Smooth muscle cell (in vitro differentiated cells): ENCODE measurements around the gene RUSF1. TPM values are rescaled to one million over a fixed set of nuclear protein-coding genes. Genes with fewer than 3 reads are reported as not detected.

Experiments
- DNase-seq: peaks from one replicate; lab custom pipeline; 2025; ENCODE audit not compliant: unreplicated experiment; lab: John Stamatoyannopoulos, UW
- H2AFZ ChIP-seq: fragments of 200-600 bp; sonication (generic); 2 replicates; pipeline ENCODE4 v1.6.0; 2016; ENCODE audit warnings: antibody characterized with exemption, low read depth, mild to moderate bottlenecking
- H3F3A ChIP-seq: fragments of 200-600 bp; sonication (generic); 2 replicates; pipeline ENCODE4 v1.6.0; 2017; ENCODE audit warnings: antibody characterized with exemption, low read depth
- H3K27ac ChIP-seq: fragments of 200-600 bp; sonication (generic); 2 replicates; pipeline ENCODE4 v1.5.1; 2016; ENCODE audit warnings: low read depth, mild to moderate bottlenecking
- H3K27me3 ChIP-seq: fragments of 200-600 bp; sonication (generic); 2 replicates; pipeline ENCODE4 v1.6.1; 2016; ENCODE audit warnings: low read depth, mild to moderate bottlenecking
- H3K36me3 ChIP-seq: fragments of 200-600 bp; sonication (generic); 2 replicates; pipeline ENCODE4 v1.5.1; 2016; ENCODE audit warnings: low read depth
- H3K4me1 ChIP-seq: fragments of 200-600 bp; sonication (generic); 2 replicates; pipeline ENCODE4 v1.5.1; 2016; ENCODE audit warnings: low read depth
- H3K4me2 ChIP-seq: fragments of 200-600 bp; sonication (generic); 2 replicates; pipeline ENCODE4 v1.6.0; 2016; ENCODE audit warnings: mild to moderate bottlenecking
- H3K4me3 ChIP-seq: fragments of 200-600 bp; sonication (generic); 2 replicates; pipeline ENCODE4 v1.5.1; 2016; ENCODE audit warnings: mild to moderate bottlenecking
- H3K79me2 ChIP-seq: fragments of 200-600 bp; sonication (generic); 2 replicates; pipeline ENCODE4 v1.6.0; 2016; ENCODE audit warnings: low read depth, mild to moderate bottlenecking
- H3K9ac ChIP-seq: fragments of 200-600 bp; sonication (generic); 2 replicates; pipeline ENCODE4 v1.6.0; 2016; ENCODE audit warnings: low read depth
- H3K9me3 ChIP-seq: fragments of 200-600 bp; sonication (generic); replicated peaks from 2 replicates; pipeline ENCODE4 v1.5.1; 2016; ENCODE audit warnings: low read depth
- H4K20me1 ChIP-seq: fragments of 200-600 bp; sonication (generic); 2 replicates; pipeline ENCODE4 v1.6.0; 2016; ENCODE audit warnings: low read depth
- CTCF ChIP-seq: fragments of 200-600 bp; sonication (generic); IDR thresholded peaks from 2 replicates; pipeline ENCODE4 v1.5.1; 2017; ENCODE audit warnings: borderline replicate concordance, mild to moderate bottlenecking, antibody characterized with exemption; ENCODE audit not compliant: insufficient read depth, poor library complexity, severe bottlenecking
- WGBS: methylation state at CpG from one replicate; pipeline ENCODE4 v1.1.7; 2016; ENCODE audit warnings: low lambda C conversion rate; 5-methylcytosine and 5-hydroxymethylcytosine counted together
- polyA plus RNA-seq: library from polyadenylated mRNA; unstranded; fragments of >200 nt; fragmentation: Nextera tagmentation; extraction: Ambion mirVana; gene quantifications from 2 replicates; pipeline ENCODE4 v1.2.1, GENCODE V29; 2016
- total RNA-seq: library from RNA; depleted of rRNA; stranded (reverse); fragments of >200 nt; gene quantifications from 2 replicates; pipeline ENCODE4 v1.2.3, GENCODE V29; 2014

The RUSF1 gene
- total and polyA plus RNA-seq, 2 experiments from 2014 or later, result 55.9 to 72.1 TPM

GRCh38 chr16:31502981-31503380 is 5.2 kb downstream of the RUSF1 start:
- Histone ChIP-seq H3K27ac (no peak overlapping the region), H3K36me3 (no peaks in the 10 kb centered on the region), H3K9me3 (no peaks in the 10 kb centered on the region), H3K4me2 (no peak overlapping the region), H3K4me1 (peaks cover 8% of the 10 kb centered on the region), H3F3A (no peaks in the 10 kb centered on the region), H3K27me3 (no peaks in the 10 kb centered on the region), H3K9ac (no peak overlapping the region), H3K4me3 (no peak overlapping the region), H4K20me1 (peaks cover 25% of the 10 kb centered on the region), H2AFZ (no peak overlapping the region), H3K79me2 (peaks cover 14% of the 10 kb centered on the region)
- TF ChIP-seq CTCF, result no peak
- no peak for DNase-seq

GRCh38 chr16:31501966-31502348 is 6.2 kb downstream of the RUSF1 start:
- no peak overlapping the region for H3K4me2 ChIP-seq
- H3K9me3 ChIP-seq, result no peaks in the 10 kb centered on the region
- H3F3A ChIP-seq, result no peaks in the 10 kb centered on the region
- 72% methylated on average over 4 of the region's 4 CpGs for WGBS
- H3K4me3 ChIP-seq, result no peak overlapping the region
- H3K4me1 ChIP-seq, result peaks cover 2% of the 10 kb centered on the region
- peaks cover 3% of the 10 kb centered on the region for H3K79me2 ChIP-seq
- no peaks in the 10 kb centered on the region for H3K27me3 ChIP-seq
- H4K20me1 ChIP-seq, result peaks cover 25% of the 10 kb centered on the region
- no peak overlapping the region for H2AFZ ChIP-seq
- no peak overlapping the region for H3K27ac ChIP-seq
- no peak for TF ChIP-seq CTCF
- H3K36me3 ChIP-seq, result no peaks in the 10 kb centered on the region
- H3K9ac ChIP-seq, result no peak overlapping the region
- DNase-seq, result no peak

- no peaks in the 10 kb centered on the region for H3K4me1 ChIP-seq
- H3K9ac ChIP-seq, result no peak overlapping the region
- H3K27ac ChIP-seq, result no peak overlapping the region
- peaks cover 25% of the 10 kb centered on the region for H4K20me1 ChIP-seq
- no peak for DNase-seq
- no peak overlapping the region for H3K4me3 ChIP-seq
- no peaks in the 10 kb centered on the region for H3F3A ChIP-seq
- H3K4me2 ChIP-seq, result no peak overlapping the region
- TF ChIP-seq CTCF, result no peak
- H3K79me2 ChIP-seq, result no peaks in the 10 kb centered on the region
- H2AFZ ChIP-seq, result no peak overlapping the region
- H3K27me3 ChIP-seq, result no peaks in the 10 kb centered on the region
- WGBS, result 75% methylated on average over 3 of the region's 3 CpGs
- no peaks in the 10 kb centered on the region for H3K9me3 ChIP-seq
- H3K36me3 ChIP-seq, result no peaks in the 10 kb centered on the region
These were observed 6.8 kb downstream of the RUSF1 start for GRCh38 chr16:31501226-31501965.

- no peaks in the 10 kb centered on the region for H3K27me3 ChIP-seq
- no peak for DNase-seq
- H3K27ac ChIP-seq, result no peak overlapping the region
- no peak overlapping the region for H3K4me2 ChIP-seq
- no peaks in the 10 kb centered on the region for H3K9me3 ChIP-seq
- no peaks in the 10 kb centered on the region for H3K36me3 ChIP-seq
- peaks cover 25% of the 10 kb centered on the region for H4K20me1 ChIP-seq
- no peak overlapping the region for H3K9ac ChIP-seq
- TF ChIP-seq CTCF, result no peak
- no peak overlapping the region for H2AFZ ChIP-seq
- WGBS, result 97% methylated on average over 8 of the region's 8 CpGs
- H3K79me2 ChIP-seq, result no peaks in the 10 kb centered on the region
- no peaks in the 10 kb centered on the region for H3K4me1 ChIP-seq
- H3K4me3 ChIP-seq, result no peak overlapping the region
- H3F3A ChIP-seq, result no peaks in the 10 kb centered on the region
These were observed 8.3 kb downstream of the RUSF1 start for GRCh38 chr16:31499928-31500327.
